NOMO-1 (cell line): Measurements from ENCODE around the gene GPR39.

Experiments used
- DNase-seq, 2 experiments: peaks; one replicate each; lab custom pipeline; 2025; ENCODE audit not compliant: unreplicated experiment in 2 of 2; lab: John Stamatoyannopoulos, UW

The GPR39 gene

GRCh38 chr2:132632000-132632649 lies 215.5 kb downstream of the GPR39 start:
- DNase-seq = no peak

- DNase-seq = no peak
These were observed 217.0 kb downstream of the GPR39 start for GRCh38 chr2:132633635-132634034.

DNA sequence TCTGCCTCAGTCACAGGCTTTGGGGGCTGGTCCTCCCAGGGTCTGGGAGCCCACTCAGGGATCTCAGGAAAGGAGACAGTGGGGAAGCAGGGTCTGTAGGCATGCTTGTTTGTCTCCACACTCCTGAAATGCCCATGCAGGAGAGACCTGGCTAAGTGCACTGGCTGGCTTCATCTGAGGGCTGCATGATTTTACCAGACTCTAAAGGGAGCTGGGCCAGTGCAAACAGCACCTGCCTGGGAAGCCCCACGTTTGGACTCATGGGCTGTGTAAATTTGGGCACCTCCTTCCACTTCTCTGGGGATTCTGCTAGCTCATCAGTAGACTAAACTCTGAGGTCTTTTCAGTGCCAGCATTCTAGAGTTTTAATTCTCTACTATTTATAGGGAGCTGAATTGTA lies 219.7 kb downstream of the GPR39 start:
- DNase-seq = no peak

- DNase-seq = no peak
These were observed 221.9 kb downstream of the GPR39 start for GRCh38 chr2:132638313-132639040.

DNA sequence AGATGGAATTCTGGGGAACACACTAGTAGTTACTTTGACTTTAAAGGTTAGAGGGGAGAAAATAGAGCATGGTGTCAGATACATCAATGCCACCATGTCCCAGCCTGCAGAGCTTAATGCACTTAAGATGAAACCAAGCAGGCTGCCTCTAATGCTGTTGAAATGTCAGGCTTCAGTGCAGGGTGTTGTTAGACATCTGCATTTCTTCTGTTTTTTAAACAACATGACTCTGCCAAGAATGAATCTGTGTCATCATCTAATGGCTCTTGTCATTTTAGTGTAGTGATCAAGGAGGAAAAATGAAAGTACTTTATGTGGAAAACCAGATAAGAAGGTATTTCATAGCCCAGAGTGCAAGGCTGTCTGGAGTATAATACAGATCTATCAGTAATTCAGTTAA lies 223.5 kb downstream of the GPR39 start:
- no peak for DNase-seq

GRCh38 chr2:132641819-132642218 lies 225.2 kb downstream of the GPR39 start:
- peak in 1 of 2 experiments; percentile 0 for DNase-seq

DNA sequence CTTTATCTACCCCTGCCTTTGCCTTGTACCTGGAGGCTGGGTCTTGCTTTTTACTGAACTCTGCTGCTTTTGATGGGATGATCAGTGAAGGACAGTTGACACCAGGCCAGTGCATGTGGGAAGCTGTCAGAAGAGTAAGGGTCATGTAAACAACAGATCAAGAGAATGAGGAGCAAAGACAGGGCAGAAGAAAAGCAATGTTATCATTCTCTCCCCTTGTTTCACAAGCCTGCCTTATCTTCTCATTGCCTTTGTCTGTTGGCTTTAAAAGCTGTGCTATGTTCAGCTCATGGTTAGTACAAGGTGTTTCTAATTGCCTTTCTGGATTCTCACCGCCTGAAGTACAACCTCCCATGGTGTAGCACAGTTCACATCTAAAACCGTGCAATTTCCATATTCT lies 225.8 kb downstream of the GPR39 start:
- DNase-seq = no peak

DNA sequence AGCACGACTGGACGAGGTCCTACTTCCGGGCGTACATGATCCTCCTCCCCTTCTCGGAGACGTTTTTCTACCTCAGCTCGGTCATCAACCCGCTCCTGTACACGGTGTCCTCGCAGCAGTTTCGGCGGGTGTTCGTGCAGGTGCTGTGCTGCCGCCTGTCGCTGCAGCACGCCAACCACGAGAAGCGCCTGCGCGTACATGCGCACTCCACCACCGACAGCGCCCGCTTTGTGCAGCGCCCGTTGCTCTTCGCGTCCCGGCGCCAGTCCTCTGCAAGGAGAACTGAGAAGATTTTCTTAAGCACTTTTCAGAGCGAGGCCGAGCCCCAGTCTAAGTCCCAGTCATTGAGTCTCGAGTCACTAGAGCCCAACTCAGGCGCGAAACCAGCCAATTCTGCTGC lies 228.6 kb downstream of the GPR39 start:
- DNase-seq = no peak

- DNase-seq = peak; percentile 24 to 48
These were observed 229.3 kb downstream of the GPR39 start for GRCh38 chr2:132645722-132646539.

DNA sequence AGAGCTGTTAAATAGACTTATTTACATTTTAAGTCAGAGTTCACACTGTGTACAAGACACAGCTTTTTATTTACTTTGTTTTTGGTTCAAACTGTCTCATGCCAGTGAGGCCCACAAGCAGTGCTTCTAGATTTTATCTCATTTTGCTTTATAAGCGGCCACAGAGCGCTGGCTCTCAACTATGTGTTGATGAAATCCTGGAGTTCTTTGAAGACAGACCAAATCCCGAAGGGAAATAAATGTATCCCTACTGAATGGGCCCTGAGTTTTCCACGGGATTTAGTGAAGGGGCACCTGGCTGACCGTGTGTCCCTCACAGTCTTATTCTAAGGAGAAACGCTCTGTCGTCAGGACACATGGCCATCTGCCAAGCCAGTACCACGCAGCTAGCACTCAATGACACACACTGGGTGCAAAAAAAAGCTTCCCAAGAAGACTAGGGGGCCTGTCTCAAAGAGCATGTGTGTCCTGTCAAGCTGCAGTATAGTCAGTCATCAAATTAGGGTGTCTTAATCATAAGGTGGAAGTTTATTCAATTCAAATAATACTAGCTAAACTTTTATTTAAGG lies 230.0 kb downstream of the GPR39 start:
- no peak for DNase-seq

GRCh38 chr2:132651115-132652045 lies 234.8 kb downstream of the GPR39 start:
- DNase-seq = peak in 1 of 2 experiments; percentile 1

DNA sequence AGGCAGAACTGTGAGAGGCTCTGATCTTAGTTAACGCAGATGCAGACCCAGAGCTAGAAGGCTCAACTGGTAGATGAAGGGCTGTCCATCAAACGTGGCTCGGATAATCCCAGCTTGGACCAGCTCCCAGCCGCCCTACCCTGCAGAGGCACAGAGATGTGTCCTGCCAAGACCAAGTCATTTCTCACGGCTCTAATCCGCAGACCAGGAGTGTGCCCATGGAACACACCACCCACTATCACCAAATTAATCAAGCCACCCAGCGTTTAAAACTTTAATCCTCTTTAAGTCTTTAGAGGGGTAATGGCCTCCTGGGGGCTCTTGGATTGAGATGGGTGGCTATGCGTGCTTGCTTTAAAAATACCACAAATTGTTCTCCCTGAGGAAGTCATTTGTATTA lies 235.9 kb downstream of the GPR39 start:
- DNase-seq = no peak

DNA sequence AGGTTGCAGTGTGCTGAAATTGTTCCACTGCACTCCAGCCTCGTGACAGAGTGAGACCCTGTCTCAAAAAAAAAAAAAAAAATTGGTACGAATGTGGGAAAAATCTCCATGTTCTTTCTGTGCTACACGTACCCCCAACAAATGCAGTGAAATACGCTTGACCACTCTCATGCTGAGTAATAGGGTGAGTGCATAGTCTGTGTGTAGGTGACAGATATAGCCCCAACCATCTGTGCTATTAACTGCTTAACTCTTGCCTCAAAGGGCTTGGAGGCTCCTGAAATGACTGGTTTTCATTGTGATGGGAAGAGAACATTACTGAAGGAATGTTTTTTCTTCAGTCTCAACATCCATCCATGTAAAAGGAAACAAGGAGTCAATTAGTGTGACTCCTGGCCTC lies 237.7 kb downstream of the GPR39 start:
- no peak for DNase-seq

DNA sequence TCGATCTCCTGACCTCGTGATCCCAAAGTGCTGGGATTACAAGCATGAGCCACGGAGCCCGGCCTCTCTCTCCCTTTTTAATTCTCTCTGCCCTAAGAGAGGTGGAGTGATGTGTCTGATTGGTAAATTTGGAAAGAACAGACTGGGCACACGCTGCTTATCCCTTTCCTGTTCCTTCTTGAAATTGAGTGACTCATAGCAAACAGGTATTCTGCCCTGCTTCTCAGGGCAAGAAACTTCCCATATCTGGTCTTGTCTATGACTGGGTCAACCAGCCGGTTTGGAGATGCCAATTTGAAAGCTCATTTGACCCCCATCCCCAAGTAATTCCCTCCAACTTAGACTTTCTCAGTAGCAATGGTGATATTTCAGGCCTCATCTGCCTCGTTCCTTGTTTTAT lies 238.4 kb downstream of the GPR39 start:
- no peak for DNase-seq

DNA sequence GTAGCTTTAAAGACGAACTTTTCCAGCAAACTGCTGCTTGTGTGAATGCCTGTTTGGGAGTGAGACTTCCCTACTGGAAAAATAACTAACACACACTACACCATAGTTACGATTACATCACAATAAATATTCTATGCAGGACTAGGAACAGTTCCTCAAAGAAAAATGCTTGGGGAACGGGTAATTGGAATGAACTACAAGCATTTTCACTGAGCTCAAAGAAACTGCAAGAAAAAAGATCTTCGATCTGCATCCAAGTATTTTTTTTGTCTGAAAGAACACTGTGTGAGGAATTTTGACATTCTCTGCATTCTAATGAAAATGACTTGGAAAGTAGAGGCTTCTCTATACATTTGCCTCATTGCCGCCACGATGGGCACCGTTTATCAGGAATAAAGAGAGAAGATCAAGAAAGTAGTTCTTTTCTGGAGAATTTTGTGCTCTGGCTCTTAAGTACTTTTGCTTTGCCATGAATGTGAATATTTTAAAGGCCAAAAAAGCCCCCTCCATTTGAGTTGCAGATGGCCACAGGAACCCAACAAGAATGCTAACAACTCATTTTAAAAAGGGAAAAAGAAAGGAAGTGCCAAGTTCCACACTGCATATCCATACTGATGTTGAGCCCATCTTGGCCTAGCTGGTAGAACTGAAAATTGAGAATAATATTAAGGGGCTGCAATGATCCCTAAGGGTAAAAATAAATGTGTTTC lies 239.8 kb downstream of the GPR39 start:
- DNase-seq = no peak

GRCh38 chr2:132659331-132659730 lies 242.7 kb downstream of the GPR39 start:
- no peak for DNase-seq

- no peak for DNase-seq
These were observed 246.1 kb downstream of the GPR39 start for GRCh38 chr2:132662732-132663131.

DNA sequence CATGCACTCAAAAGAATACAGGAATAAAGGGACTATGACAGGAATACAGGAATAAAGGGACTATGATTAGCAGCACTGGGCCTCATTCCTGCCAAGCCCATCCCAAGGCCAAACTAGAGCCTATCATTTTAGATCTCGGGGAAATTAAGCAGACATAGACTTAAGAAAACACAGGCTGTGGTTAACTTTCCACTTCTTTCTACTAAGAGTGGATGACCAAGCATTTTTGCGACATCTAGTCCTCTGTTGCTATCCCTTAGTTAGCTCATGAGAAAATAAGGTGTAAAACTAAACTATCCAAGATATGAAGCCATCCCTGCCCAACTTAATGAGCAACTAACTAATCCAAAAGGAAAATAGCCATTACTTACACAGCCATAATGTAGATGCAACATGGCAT lies 247.5 kb downstream of the GPR39 start:
- DNase-seq = no peak

GRCh38 chr2:132665401-132666140 lies 249.0 kb downstream of the GPR39 start:
- no peak for DNase-seq
